ENCODE measurements around the gene TMEM134.
"Not testable (repeated sequence)": the region's sequence is repeated elsewhere in the genome, so short reads cannot be mapped to it uniquely, and the experiment has no call there.

The TMEM134 gene

DNA sequence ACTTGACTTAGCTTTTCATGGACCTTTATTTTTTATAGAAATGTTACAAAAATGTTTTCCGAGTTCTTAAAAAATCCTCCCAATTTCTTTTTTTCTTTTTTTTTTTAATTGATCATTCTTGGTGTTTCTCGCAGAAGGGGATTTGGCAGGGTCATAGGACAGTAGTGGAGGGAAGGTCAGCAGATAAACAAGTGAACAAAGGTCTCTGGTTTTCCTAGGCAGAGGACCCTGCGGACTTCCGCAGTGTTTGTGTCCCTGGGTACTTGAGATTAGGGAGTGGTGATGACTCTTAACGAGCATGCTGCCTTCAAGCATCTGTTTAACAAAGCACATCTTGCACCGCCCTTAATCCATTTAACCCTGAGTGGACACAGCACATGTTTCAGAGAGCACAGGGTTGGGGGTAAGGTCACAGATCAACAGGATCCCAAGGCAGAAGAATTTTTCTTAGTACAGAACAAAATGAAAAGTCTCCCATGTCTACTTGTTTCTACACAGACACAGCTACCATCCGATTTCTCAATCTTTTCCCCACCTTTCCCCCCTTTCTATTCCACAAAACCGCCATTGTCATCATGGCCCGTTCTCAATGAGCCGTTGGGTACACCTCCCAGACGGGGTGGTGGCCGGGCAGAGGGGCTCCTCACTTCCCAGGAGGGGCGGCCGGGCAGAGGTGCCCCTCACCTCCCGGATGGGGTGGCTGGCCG, 8.4 kb upstream of the TMEM134 start:
- not testable (repeated sequence) for H3K36me3 ChIP-seq (ENCODE audit: control insufficient read depth in 1 of 2, insufficient read depth in 2 of 2, low read length in 2 of 2); H3K4me1 ChIP-seq (ENCODE audit: control insufficient read depth in 1 of 2, insufficient read depth in 2 of 2, low read length in 2 of 2); H3K9me3 ChIP-seq (ENCODE audit: control insufficient read depth in 1 of 2, low read length in 2 of 2); H3K4me3 ChIP-seq (ENCODE audit: low read depth in 1 of 2, low read length in 2 of 2); H3K27ac ChIP-seq (ENCODE audit: low read length); H3K27me3 ChIP-seq (ENCODE audit: low read depth, low read length)

GRCh38 chr11:67476692-67477091, 7.6 kb upstream of the TMEM134 start:
- not testable (repeated sequence) for H3K36me3 ChIP-seq (ENCODE audit: control insufficient read depth in 1 of 2, insufficient read depth in 2 of 2, low read length in 2 of 2); H3K4me1 ChIP-seq (ENCODE audit: control insufficient read depth in 1 of 2, insufficient read depth in 2 of 2, low read length in 2 of 2); H3K9me3 ChIP-seq (ENCODE audit: control insufficient read depth in 1 of 2, low read length in 2 of 2); H3K27ac ChIP-seq (ENCODE audit: low read length); H3K27me3 ChIP-seq (ENCODE audit: low read depth, low read length); H3K4me3 ChIP-seq (ENCODE audit: low read depth in 1 of 2, low read length in 2 of 2)

GRCh38 chr11:67472882-67473281, 3.8 kb upstream of the TMEM134 start:
- Histone ChIP-seq H3K4me3 (ENCODE audit: low read depth in 1 of 2, low read length in 2 of 2) (no peak overlapping the region), H3K36me3 (ENCODE audit: control insufficient read depth in 1 of 2, insufficient read depth in 2 of 2, low read length in 2 of 2) (no peaks in the 10 kb centered on the region), H3K9me3 (ENCODE audit: control insufficient read depth in 1 of 2, low read length in 2 of 2) (no peaks in the 10 kb centered on the region), H3K27ac (ENCODE audit: low read length) (no peak overlapping the region), H3K27me3 (ENCODE audit: low read depth, low read length) (no peaks in the 10 kb centered on the region), H3K4me1 (ENCODE audit: control insufficient read depth in 1 of 2, insufficient read depth in 2 of 2, low read length in 2 of 2) (peaks cover 3 to 9% of the 10 kb centered on the region in 2 donors)

GRCh38 chr11:67470337-67471002, 1.4 kb upstream of the TMEM134 start:
- H3K9me3 ChIP-seq (ENCODE audit: control insufficient read depth in 1 of 2, low read length in 2 of 2): no peaks in the 10 kb centered on the region
- H3K36me3 ChIP-seq (ENCODE audit: control insufficient read depth in 1 of 2, insufficient read depth in 2 of 2, low read length in 2 of 2): no peaks in the 10 kb centered on the region
- no peak overlapping the region for H3K4me3 ChIP-seq (ENCODE audit: low read depth in 1 of 2, low read length in 2 of 2)
- no peaks in the 10 kb centered on the region for H3K27me3 ChIP-seq (ENCODE audit: low read depth, low read length)
- H3K4me1 ChIP-seq (ENCODE audit: control insufficient read depth in 1 of 2, insufficient read depth in 2 of 2, low read length in 2 of 2): peaks cover 3 to 21% of the 10 kb centered on the region in 2 donors
- no peak overlapping the region for H3K27ac ChIP-seq (ENCODE audit: low read length)

- Histone ChIP-seq H3K27ac (ENCODE audit: low read length) (peak overlapping the region; percentile 91), H3K36me3 (ENCODE audit: control insufficient read depth in 1 of 2, insufficient read depth in 2 of 2, low read length in 2 of 2) (no peaks in the 10 kb centered on the region), H3K4me3 (ENCODE audit: low read depth in 1 of 2, low read length in 2 of 2) (peak overlapping the region; percentile 80 to 85), H3K27me3 (ENCODE audit: low read depth, low read length) (no peaks in the 10 kb centered on the region), H3K4me1 (ENCODE audit: control insufficient read depth in 1 of 2, insufficient read depth in 2 of 2, low read length in 2 of 2) (peaks cover 3 to 27% of the 10 kb centered on the region in 2 donors), H3K9me3 (ENCODE audit: control insufficient read depth in 1 of 2, low read length in 2 of 2) (no peaks in the 10 kb centered on the region)
Measured at GRCh38 chr11:67469508-67469811, 409 bp upstream of the TMEM134 start.

GRCh38 chr11:67468456-67468758, 644 bp downstream of the TMEM134 start:
- no peaks in the 10 kb centered on the region for H3K9me3 ChIP-seq (ENCODE audit: control insufficient read depth in 1 of 2, low read length in 2 of 2)
- no peaks in the 10 kb centered on the region for H3K27me3 ChIP-seq (ENCODE audit: low read depth, low read length)
- H3K4me1 ChIP-seq (ENCODE audit: control insufficient read depth in 1 of 2, insufficient read depth in 2 of 2, low read length in 2 of 2): peaks cover 6 to 36% of the 10 kb centered on the region in 2 donors
- peak overlapping the region; percentile 84 for H3K27ac ChIP-seq (ENCODE audit: low read length)
- H3K36me3 ChIP-seq (ENCODE audit: control insufficient read depth in 1 of 2, insufficient read depth in 2 of 2, low read length in 2 of 2): no peaks in the 10 kb centered on the region
- peak overlapping the region; percentile 77 to 85 for H3K4me3 ChIP-seq (ENCODE audit: low read depth in 1 of 2, low read length in 2 of 2)

DNA sequence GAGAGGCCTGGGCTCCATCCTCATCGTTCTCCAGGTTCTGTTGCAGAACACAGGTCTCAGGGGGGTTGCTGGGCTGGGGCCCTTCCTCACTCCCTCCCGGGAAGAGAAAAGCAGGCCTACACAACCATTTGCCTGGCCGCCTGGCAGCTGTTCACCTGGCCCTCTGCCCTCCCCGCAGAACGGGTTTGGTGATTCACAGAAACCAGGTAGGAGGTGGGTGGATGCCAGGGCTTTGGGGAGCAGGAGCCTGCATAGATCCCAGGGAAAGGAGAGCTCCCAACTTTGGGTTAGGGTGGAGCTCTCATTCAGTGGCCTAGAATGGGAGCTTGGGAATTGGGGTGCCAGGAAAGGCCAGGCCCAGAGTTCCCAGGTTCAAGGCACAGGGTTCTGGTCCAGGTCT, 995 bp downstream of the TMEM134 start:
- Histone ChIP-seq H3K36me3 (ENCODE audit: control insufficient read depth in 1 of 2, insufficient read depth in 2 of 2, low read length in 2 of 2) (no peaks in the 10 kb centered on the region), H3K4me1 (ENCODE audit: control insufficient read depth in 1 of 2, insufficient read depth in 2 of 2, low read length in 2 of 2) (peaks cover 6 to 36% of the 10 kb centered on the region in 2 donors), H3K27me3 (ENCODE audit: low read depth, low read length) (no peaks in the 10 kb centered on the region), H3K9me3 (ENCODE audit: control insufficient read depth in 1 of 2, low read length in 2 of 2) (no peaks in the 10 kb centered on the region), H3K4me3 (ENCODE audit: low read depth in 1 of 2, low read length in 2 of 2) (peak overlapping the region; percentile 77 to 85), H3K27ac (ENCODE audit: low read length) (peak overlapping the region; percentile 84)

GRCh38 chr11:67466962-67467771, 1.9 kb downstream of the TMEM134 start:
- H3K4me3 ChIP-seq (ENCODE audit: low read depth in 1 of 2, low read length in 2 of 2): no peak overlapping the region
- peak overlapping the region; percentile 84 for H3K27ac ChIP-seq (ENCODE audit: low read length)

DNA sequence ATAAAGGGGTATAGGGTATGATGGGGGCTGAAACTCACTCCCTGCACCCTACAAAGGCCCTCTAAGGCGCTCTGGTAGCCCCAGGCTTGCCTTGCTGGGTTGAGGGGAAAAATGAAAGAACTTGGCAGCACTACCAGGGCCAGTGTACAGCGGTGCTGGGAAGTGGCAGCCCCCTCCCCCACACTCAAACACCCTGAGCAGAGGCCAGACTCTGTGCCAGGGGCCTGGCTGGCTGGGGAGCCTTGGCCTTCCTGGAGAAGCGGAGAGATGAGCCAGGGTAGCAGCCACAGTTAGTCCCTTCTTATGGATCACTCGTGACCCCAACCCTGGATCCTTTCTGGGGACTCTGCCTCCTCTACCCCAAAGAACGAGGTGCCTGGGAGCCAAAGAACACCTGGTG, 2.7 kb downstream of the TMEM134 start:
- no peak overlapping the region for H3K27ac ChIP-seq (ENCODE audit: low read length)

More at GRCh38 chr11:67466962-67467771, 1.9 kb downstream of the TMEM134 start:
- Histone ChIP-seq H3K9me3 (ENCODE audit: control insufficient read depth in 1 of 2, low read length in 2 of 2) (no peaks in the 10 kb centered on the region), H3K36me3 (ENCODE audit: control insufficient read depth in 1 of 2, insufficient read depth in 2 of 2, low read length in 2 of 2) (no peaks in the 10 kb centered on the region), H3K4me1 (ENCODE audit: control insufficient read depth in 1 of 2, insufficient read depth in 2 of 2, low read length in 2 of 2) (peaks cover 6 to 36% of the 10 kb centered on the region in 2 donors), H3K27me3 (ENCODE audit: low read depth, low read length) (no peaks in the 10 kb centered on the region)

GRCh38 chr11:67465530-67465929, 3.5 kb downstream of the TMEM134 start:
- not testable (repeated sequence) for H3K27ac ChIP-seq (ENCODE audit: low read length); H3K27me3 ChIP-seq (ENCODE audit: low read depth, low read length); H3K9me3 ChIP-seq (ENCODE audit: control insufficient read depth in 1 of 2, low read length in 2 of 2); H3K36me3 ChIP-seq (ENCODE audit: control insufficient read depth in 1 of 2, insufficient read depth in 2 of 2, low read length in 2 of 2)
- Histone ChIP-seq H3K4me3 (ENCODE audit: low read depth in 1 of 2, low read length in 2 of 2) (peak overlapping the region; percentile 64 to 65), H3K4me1 (ENCODE audit: control insufficient read depth in 1 of 2, insufficient read depth in 2 of 2, low read length in 2 of 2) (peaks cover 6 to 36% of the 10 kb centered on the region in 2 donors)

More for the DNA sequence above, 2.7 kb downstream of the TMEM134 start:
- H3K27me3 ChIP-seq (ENCODE audit: low read depth, low read length): no peaks in the 10 kb centered on the region
- H3K9me3 ChIP-seq (ENCODE audit: control insufficient read depth in 1 of 2, low read length in 2 of 2): no peaks in the 10 kb centered on the region
- H3K4me3 ChIP-seq (ENCODE audit: low read depth in 1 of 2, low read length in 2 of 2): no peak overlapping the region
- peaks cover 6 to 36% of the 10 kb centered on the region in 2 donors for H3K4me1 ChIP-seq (ENCODE audit: control insufficient read depth in 1 of 2, insufficient read depth in 2 of 2, low read length in 2 of 2)
- no peaks in the 10 kb centered on the region for H3K36me3 ChIP-seq (ENCODE audit: control insufficient read depth in 1 of 2, insufficient read depth in 2 of 2, low read length in 2 of 2)

DNA sequence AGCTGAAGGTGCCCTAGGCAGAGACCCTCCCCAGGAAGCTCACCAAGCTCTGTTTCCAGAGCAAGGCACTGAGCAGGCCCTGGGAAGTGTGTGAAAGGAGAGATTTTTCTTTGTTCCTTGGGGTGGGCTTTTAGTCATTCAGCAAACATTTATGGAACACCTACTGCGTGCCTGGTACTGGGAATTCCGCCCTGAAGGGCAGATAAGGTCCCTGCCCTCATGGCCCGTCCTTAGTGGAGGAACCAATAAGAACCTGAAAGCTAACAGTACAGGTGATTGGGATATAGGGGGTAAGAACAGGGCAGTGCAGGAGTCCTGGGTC, 3.9 kb downstream of the TMEM134 start:
- Histone ChIP-seq H3K36me3 (ENCODE audit: control insufficient read depth in 1 of 2, insufficient read depth in 2 of 2, low read length in 2 of 2) (no peaks in the 10 kb centered on the region), H3K27ac (ENCODE audit: low read length) (peak overlapping the region; percentile 89), H3K4me3 (ENCODE audit: low read depth in 1 of 2, low read length in 2 of 2) (peak overlapping the region; percentile 64 to 65), H3K9me3 (ENCODE audit: control insufficient read depth in 1 of 2, low read length in 2 of 2) (no peaks in the 10 kb centered on the region), H3K27me3 (ENCODE audit: low read depth, low read length) (no peaks in the 10 kb centered on the region), H3K4me1 (ENCODE audit: control insufficient read depth in 1 of 2, insufficient read depth in 2 of 2, low read length in 2 of 2) (peaks cover 6 to 36% of the 10 kb centered on the region in 2 donors)
